Activated effector memory CD4-positive, alpha-beta T cell treated with anti-CD3 and anti-CD28 coated beads, Interleukin-2, amount 50 U/mL, for 16 hours (primary cell): ENCODE results near the gene SLC1A7.

Experiments
- DNase-seq: peaks from one replicate; pipeline ENCODE4 v3.0.0-alpha.2; 2020

Gene SLC1A7

GRCh38 chr1:53158900-53159299 is 16.5 kb upstream of the SLC1A7 start:
- DNase-seq = no peak

GRCh38 chr1:53156783-53157182 is 14.3 kb upstream of the SLC1A7 start:
- no peak for DNase-seq

GRCh38 chr1:53155945-53156344 is 13.5 kb upstream of the SLC1A7 start:
- no peak for DNase-seq

- no peak for DNase-seq
These were observed 13.1 kb upstream of the SLC1A7 start for GRCh38 chr1:53155534-53155933.

- no peak for DNase-seq
These were observed 12.5 kb upstream of the SLC1A7 start for GRCh38 chr1:53154859-53155438.

GRCh38 chr1:53153752-53154151 is 11.3 kb upstream of the SLC1A7 start:
- DNase-seq = no peak

- no peak for DNase-seq
These were observed 5.7 kb upstream of the SLC1A7 start for GRCh38 chr1:53148123-53148522.

GRCh38 chr1:53147174-53147573 is 4.7 kb upstream of the SLC1A7 start:
- no peak for DNase-seq

- DNase-seq = no peak
These were observed 3.7 kb upstream of the SLC1A7 start for GRCh38 chr1:53145942-53146708.

- DNase-seq = no peak
These were observed 3.1 kb upstream of the SLC1A7 start for GRCh38 chr1:53145619-53145941.

GRCh38 chr1:53145051-53145600 is 2.7 kb upstream of the SLC1A7 start:
- no peak for DNase-seq

GRCh38 chr1:53144201-53144600 is 1.8 kb upstream of the SLC1A7 start:
- no peak for DNase-seq

- no peak for DNase-seq
These were observed 1.1 kb upstream of the SLC1A7 start for GRCh38 chr1:53143527-53143926.

- DNase-seq = no peak
These were observed 867 bp downstream of the SLC1A7 start for GRCh38 chr1:53141487-53142055.

- no peak for DNase-seq
These were observed 2.0 kb downstream of the SLC1A7 start for GRCh38 chr1:53140451-53140850.

GRCh38 chr1:53139951-53140361 is 2.5 kb downstream of the SLC1A7 start:
- no peak for DNase-seq

GRCh38 chr1:53138991-53139884 is 3.2 kb downstream of the SLC1A7 start:
- DNase-seq = no peak

- peak; percentile 6 for DNase-seq
These were observed 4.7 kb downstream of the SLC1A7 start for GRCh38 chr1:53137729-53138128.

- DNase-seq = no peak
These were observed 6.7 kb downstream of the SLC1A7 start for GRCh38 chr1:53135735-53136114.

- DNase-seq = peak; percentile 45
These were observed 7.3 kb downstream of the SLC1A7 start for GRCh38 chr1:53134961-53135734.

- DNase-seq = peak; percentile 54
These were observed 8.4 kb downstream of the SLC1A7 start for GRCh38 chr1:53134042-53134485.
